Measurements from ENCODE around the gene DHRSX.

- no peak for TF ChIP-seq POLR2A (IDR thresholded peaks at IDR 0.05)
- no peak for TF ChIP-seq CTCF (IDR thresholded peaks at IDR 0.05)
Measured at GRCh38 chrX:2451501-2452316, 49.1 kb downstream of the DHRSX start.

Measured in testis (tissue), 2 donors.